Loucy (cell line): Measurements from ENCODE around the gene PGBD2.
"Not testable (repeated sequence)": the region's sequence is repeated elsewhere in the genome, so short reads cannot be mapped to it uniquely, and the experiment has no call there.

ENCODE experiments used
- CTCF ChIP-seq: fragments of 200-600 bp; sonication (generic); conservative IDR thresholded peaks from 2 replicates; pipeline ENCODE4 v1.5.1; 2014; ENCODE audit warnings: mild to moderate bottlenecking, antibody characterized with exemption, low read length
- EZH2phosphoT487 ChIP-seq: fragments of 200-600 bp; IDR thresholded peaks from 2 replicates; pipeline ENCODE4 v1.6.1; 2018; ENCODE audit warnings: antibody characterized with exemption, mild to moderate bottlenecking, moderate library complexity, borderline replicate concordance

GRCh38 chr1:248882427-248882826, 23.6 kb upstream of the PGBD2 start:
- TF ChIP-seq CTCF, EZH2phosphoT487: not testable (repeated sequence)
